Erythroblast (primary cell): Measurements from ENCODE around the gene FUT8.

ENCODE experiments used
- GATA1 ChIP-seq: IDR thresholded peaks from 2 replicates; pipeline ENCODE4 v1.6.1; 2011; ENCODE audit warnings: low read depth, mild to moderate bottlenecking, control low read depth, low read length, moderate library complexity
- POLR2A ChIP-seq: IDR thresholded peaks from 2 replicates; pipeline ENCODE4 v1.6.1; 2011; ENCODE audit warnings: mild to moderate bottlenecking, low read length

DNA sequence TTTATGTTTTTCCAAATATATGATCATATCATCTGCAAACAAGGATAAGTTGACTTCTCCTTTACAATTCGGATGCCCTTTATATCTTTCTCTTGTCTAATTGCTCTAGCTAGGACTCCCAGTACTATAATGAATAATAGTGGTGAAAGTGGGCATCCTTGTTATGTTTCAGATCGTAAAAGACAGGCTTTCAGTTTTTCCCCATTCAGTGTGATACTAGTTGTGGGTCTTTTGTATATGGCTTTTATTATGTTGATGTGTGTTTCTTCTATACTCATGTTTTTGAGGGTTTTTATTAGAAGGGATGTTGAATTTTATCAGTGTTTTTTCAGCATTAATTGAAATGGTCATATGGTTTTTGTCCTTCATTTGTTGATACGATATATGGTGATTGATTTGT lies 97.3 kb downstream of the FUT8 start:
- no peak for TF ChIP-seq POLR2A
- no peak for TF ChIP-seq GATA1
